Gastroesophageal sphincter (tissue), 3 donors: ENCODE results near the gene MSLN.

Experiments used
- CTCF ChIP-seq, 4 experiments: fragments of 200-600 bp in 2 of 4; fragments of 450-650 bp in 2 of 4; sonication (generic) in 1 of 4; IDR thresholded peaks; one replicate each; pipeline ENCODE4 v1.5.1; 2017 to 2019; ENCODE audit warnings: antibody characterized with exemption in 4 of 4, mild to moderate bottlenecking in 2 of 4, moderate library complexity in 2 of 4
- POLR2A ChIP-seq, 2 donors: fragments of 450-650 bp; IDR thresholded peaks; one replicate each; pipeline ENCODE4 v1.6.1; 2017; ENCODE audit warnings: antibody characterized with exemption in 2 of 2, mild to moderate bottlenecking in 2 of 2, moderate library complexity in 1 of 2
- POLR2AphosphoS5 ChIP-seq: sonication (generic); formaldehyde crosslinking; IDR thresholded peaks from one replicate; pipeline ENCODE4 v1.6.1; 2017; ENCODE audit warnings: antibody characterized with exemption

GRCh38 chr16:714558-715476 is 45.7 kb upstream of the MSLN start, which contains the start of gene METRN:
- no peak for TF ChIP-seq POLR2A (IDR thresholded peaks at IDR 0.05)
- no peak for TF ChIP-seq CTCF (IDR thresholded peaks at IDR 0.05)
- no peak for TF ChIP-seq POLR2AphosphoS5
